Prostate gland (tissue), 2 donors: ENCODE measurements around the gene MBP. TPM values are rescaled to one million over a fixed set of nuclear protein-coding genes. Genes with fewer than 3 reads are reported as not detected.
"Not testable (repeated sequence)": the region's sequence is repeated elsewhere in the genome, so short reads cannot be mapped to it uniquely, and the experiment has no call there.

Experiments
- DNase-seq: peaks from one replicate; pipeline ENCODE4 v3.0.0-alpha.2; 2019; ENCODE audit warnings: low spot score
- H3K27ac ChIP-seq, 2 donors: fragments of 200-600 bp; sonication (generic); 2 replicates each; pipeline ENCODE4 v1.5.1; 2017 to 2019
- H3K27me3 ChIP-seq: fragments of 200-600 bp; sonication (generic); replicated peaks from 2 replicates; pipeline ENCODE4 v1.5.1; 2019; ENCODE audit not compliant: insufficient read depth
- H3K36me3 ChIP-seq, 2 donors: fragments of 200-600 bp; sonication (generic); 1 replicate in 1 of 2; 2 replicates in 1 of 2; pipeline versions ENCODE4 v1.5.1 to v1.8.1; 2017 to 2019
- H3K4me1 ChIP-seq: fragments of 200-600 bp; sonication (generic); replicated peaks from 2 replicates; pipeline ENCODE4 v1.5.1; 2019
- H3K4me3 ChIP-seq, 2 donors: fragments of 200-600 bp; sonication (generic); 2 replicates each; pipeline ENCODE4 v1.5.1; 2017 to 2019
- H3K9me3 ChIP-seq: fragments of 200-600 bp; sonication (generic); 2 replicates; pipeline ENCODE4 v1.5.1; 2017
- POLR2A ChIP-seq: fragments of 450-650 bp; IDR thresholded peaks from one replicate; pipeline ENCODE4 v1.6.1; 2016; ENCODE audit warnings: antibody characterized with exemption, mild to moderate bottlenecking
- POLR2AphosphoS5 ChIP-seq: sonication (generic); formaldehyde crosslinking; IDR thresholded peaks from one replicate; pipeline ENCODE4 v1.6.1; 2017; ENCODE audit warnings: antibody characterized with exemption
- WGBS: methylation state at CpG from one replicate; pipeline ENCODE4 v1.1.5; 2018; 5-methylcytosine and 5-hydroxymethylcytosine counted together
- intact Hi-C: fragments of 100-400 bp; cut with DNase I; formaldehyde crosslinking; loops from one replicate; pipeline ENCODE4 v1.14.2; 2022
- total RNA-seq, 2 donors: library from RNA; depleted of rRNA; stranded (reverse); fragments of >200 nt; gene quantifications; one replicate each; pipeline ENCODE4 v1.1.0, GENCODE V29; 2016
- TF ChIP-seq, protein P1 (sequence below), 4 experiments: fragments of 200-600 bp in 2 of 4; fragments of 450-650 bp in 2 of 4; sonication (generic) in 2 of 4; IDR thresholded peaks; 1 replicate in 3 of 4; 2 replicates in 1 of 4; pipeline ENCODE4 v1.5.1; 2016 to 2019; ENCODE audit warnings: antibody characterized with exemption in 4 of 4, mild to moderate bottlenecking in 2 of 4, moderate library complexity in 2 of 4

The MBP gene
- total RNA-seq, 2 donors from 2014 or later: 19.8 to 43.5 TPM

DNA sequence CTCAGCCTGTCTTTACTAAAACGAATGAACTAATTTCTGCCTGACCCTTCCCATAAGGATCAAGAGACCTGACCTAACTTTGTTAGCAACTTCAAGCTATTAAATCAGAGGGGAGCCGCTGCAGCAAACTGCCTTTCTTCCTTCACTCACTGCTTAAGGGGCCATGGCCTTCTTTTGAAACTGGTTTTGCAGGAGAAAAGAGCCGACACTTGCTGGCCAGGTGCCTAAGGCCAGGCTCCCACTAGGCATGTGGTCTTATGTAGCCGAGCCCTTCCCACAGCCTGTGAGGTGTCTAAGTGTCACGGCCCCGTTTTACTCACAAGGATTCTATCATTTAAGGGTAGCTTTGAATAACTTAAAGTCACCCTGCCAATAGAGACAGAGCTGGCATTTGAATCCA is 179.4 kb downstream of the MBP start:
- intact Hi-C loops: no loop called here
- H3K4me1 ChIP-seq: peaks cover 13% of the 10 kb centered on the region
- H3K36me3 ChIP-seq: peaks cover 0 to 4% of the 10 kb centered on the region in 2 donors
- 7% methylated on average over 6 of the region's 6 CpGs for WGBS
- TF ChIP-seq POLR2A (no peak), POLR2AphosphoS5 (no peak)
- TF ChIP-seq, protein P1, sequence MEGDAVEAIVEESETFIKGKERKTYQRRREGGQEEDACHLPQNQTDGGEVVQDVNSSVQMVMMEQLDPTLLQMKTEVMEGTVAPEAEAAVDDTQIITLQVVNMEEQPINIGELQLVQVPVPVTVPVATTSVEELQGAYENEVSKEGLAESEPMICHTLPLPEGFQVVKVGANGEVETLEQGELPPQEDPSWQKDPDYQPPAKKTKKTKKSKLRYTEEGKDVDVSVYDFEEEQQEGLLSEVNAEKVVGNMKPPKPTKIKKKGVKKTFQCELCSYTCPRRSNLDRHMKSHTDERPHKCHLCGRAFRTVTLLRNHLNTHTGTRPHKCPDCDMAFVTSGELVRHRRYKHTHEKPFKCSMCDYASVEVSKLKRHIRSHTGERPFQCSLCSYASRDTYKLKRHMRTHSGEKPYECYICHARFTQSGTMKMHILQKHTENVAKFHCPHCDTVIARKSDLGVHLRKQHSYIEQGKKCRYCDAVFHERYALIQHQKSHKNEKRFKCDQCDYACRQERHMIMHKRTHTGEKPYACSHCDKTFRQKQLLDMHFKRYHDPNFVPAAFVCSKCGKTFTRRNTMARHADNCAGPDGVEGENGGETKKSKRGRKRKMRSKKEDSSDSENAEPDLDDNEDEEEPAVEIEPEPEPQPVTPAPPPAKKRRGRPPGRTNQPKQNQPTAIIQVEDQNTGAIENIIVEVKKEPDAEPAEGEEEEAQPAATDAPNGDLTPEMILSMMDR (IDR thresholded peaks at IDR 0.05): no peak
- H3K27ac ChIP-seq: peak overlapping the region; percentile 77 to 86
- H3K9me3 ChIP-seq: no peaks in the 10 kb centered on the region
- no peaks in the 10 kb centered on the region for H3K27me3 ChIP-seq
- H3K4me3 ChIP-seq: no peak overlapping the region
- peak; percentile 58 for DNase-seq

DNA sequence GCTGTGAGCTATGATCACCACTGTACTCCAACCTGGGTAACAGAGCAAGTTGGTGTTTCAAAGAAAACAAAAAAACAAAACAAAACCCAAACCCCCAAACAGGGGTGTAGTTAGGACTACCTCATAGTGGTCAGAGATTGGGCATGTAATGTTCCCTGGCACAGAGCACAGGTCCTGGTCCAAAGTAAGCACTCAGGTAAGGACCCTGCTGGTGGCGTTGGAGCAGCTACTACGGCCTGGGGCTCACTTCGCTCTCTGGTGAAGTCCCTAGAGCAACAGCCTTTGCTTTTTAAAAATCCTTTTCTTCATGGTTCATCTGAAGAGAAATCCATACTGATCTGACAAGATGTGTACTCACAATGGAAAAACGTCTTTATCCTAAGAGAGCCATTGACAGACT is 179.8 kb downstream of the MBP start:
- intact Hi-C loops: no loop called here
- no peak for TF ChIP-seq POLR2A
- TF ChIP-seq, protein P1 (IDR thresholded peaks at IDR 0.05): no peak
- no peak for TF ChIP-seq POLR2AphosphoS5
- H3K27me3 ChIP-seq: no peaks in the 10 kb centered on the region
- H3K27ac ChIP-seq: peak overlapping the region; percentile 77 to 86
- peak; percentile 49 for DNase-seq
- H3K9me3 ChIP-seq: no peaks in the 10 kb centered on the region
- H3K4me3 ChIP-seq: no peak overlapping the region
- H3K36me3 ChIP-seq: peaks cover 0 to 4% of the 10 kb centered on the region in 2 donors
- WGBS: 53% methylated on average over 4 of the region's 4 CpGs
- peaks cover 13% of the 10 kb centered on the region for H3K4me1 ChIP-seq

DNA sequence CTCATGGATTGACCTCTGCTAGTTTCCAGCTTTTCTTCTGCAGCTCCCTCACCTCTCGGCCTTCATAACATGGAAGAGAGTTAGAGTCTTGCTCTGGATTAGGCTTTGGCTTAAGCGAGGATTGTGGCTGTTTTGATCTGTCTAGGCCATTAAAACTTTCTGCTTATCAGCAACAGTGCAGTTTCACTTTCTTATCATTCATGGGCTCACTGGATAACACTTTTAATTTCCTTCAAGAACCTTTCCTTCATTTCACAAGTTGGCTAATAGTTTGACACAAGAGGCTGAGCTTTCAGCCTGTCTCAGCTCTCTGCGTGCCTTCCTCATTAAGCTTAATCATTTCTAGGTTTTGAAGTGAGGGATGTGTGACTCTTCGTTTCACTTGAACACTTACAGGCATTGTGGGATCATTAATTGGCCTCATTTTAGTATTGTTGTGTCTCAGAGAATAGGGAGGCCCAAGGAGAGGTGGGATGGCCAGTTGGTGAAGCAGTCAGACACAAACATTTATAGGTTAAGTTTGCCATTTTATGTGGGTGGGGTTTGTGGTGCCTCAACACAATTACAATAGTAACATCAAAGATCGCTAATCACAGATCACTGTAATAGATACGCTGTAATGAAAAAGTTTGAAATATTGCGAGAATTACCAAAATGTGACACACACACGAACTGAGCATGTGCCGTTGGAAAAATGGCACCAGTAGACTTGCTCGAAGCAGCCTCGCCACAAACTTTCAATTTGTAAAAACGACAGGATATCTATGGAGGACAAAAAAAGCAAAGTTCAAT is 180.9 kb downstream of the MBP start:
- Histone ChIP-seq H3K27me3 (no peaks in the 10 kb centered on the region), H3K4me1 (peaks cover 8% of the 10 kb centered on the region), H3K9me3 (no peaks in the 10 kb centered on the region), H3K27ac (no peak overlapping the region), H3K4me3 (no peak overlapping the region), H3K36me3 (peaks cover 0 to 4% of the 10 kb centered on the region in 2 donors)
- WGBS: 92% methylated on average over 12 of the region's 12 CpGs
- no peak for DNase-seq
- TF ChIP-seq, protein P1 (IDR thresholded peaks at IDR 0.05): no peak
- no peak for TF ChIP-seq POLR2A
- no peak for TF ChIP-seq POLR2AphosphoS5
- intact Hi-C loops: no loop called here

DNA sequence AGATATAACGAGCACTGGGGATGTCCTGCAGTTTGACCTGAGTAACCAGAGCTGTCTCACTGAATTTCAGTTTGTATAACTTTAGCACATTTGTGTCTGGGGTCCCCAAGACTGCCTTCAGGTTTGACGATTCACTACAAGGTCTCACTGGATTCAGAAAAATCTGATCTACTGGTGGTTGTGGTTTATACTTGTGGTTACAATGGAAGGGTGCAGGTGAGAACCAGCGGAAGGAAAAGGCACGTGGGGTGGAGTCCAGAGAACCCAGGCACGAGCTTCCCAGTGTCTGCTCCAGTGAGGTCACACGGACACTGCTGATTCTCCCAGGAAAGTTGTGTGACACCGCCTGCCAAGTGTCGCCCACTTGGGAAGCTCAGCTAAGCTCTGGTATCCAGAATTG is 184.2 kb downstream of the MBP start:
- Histone ChIP-seq H3K9me3 (no peaks in the 10 kb centered on the region), H3K27ac (no peak overlapping the region), H3K36me3 (peaks cover 0 to 4% of the 10 kb centered on the region in 2 donors), H3K27me3 (no peaks in the 10 kb centered on the region), H3K4me3 (no peak overlapping the region), H3K4me1 (peaks cover 4% of the 10 kb centered on the region)
- TF ChIP-seq, protein P1 (IDR thresholded peaks at IDR 0.05): no peak
- no peak for TF ChIP-seq POLR2A
- TF ChIP-seq POLR2AphosphoS5: no peak
- WGBS: 95% methylated on average over 8 of the region's 8 CpGs
- intact Hi-C loops: no loop called here
- no peak for DNase-seq

DNA sequence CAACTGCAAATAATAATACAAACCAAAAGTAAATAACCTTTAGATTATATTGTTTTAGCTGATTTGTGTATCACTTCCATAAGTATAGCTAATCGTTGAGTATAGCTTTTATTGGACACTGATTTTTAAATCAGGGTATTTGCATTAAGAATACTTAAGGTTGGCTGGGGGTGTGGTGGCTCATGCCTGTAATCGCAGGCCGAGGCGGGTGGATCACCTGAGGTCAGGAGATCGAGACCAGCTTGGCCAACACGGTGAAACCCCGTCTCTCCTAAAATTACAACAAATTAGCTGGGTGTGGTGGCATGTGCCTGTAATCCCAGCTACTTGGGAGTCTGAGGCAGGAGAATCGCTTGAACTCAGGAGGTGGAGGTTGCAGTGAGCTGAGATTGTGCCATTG is 188.2 kb downstream of the MBP start:
- H3K9me3 ChIP-seq, H3K27me3 ChIP-seq, H3K4me3 ChIP-seq, H3K4me1 ChIP-seq, H3K36me3 ChIP-seq, intact Hi-C loops, DNase-seq: not testable (repeated sequence)
- WGBS: 90% methylated on average over 8 of the region's 8 CpGs
- H3K27ac ChIP-seq: peak overlapping the region in 1 of 2 donors; percentile 46
